Measurements from ENCODE around the gene CASK. TPM values are rescaled to one million over a fixed set of nuclear protein-coding genes. Genes with fewer than 3 reads are reported as not detected.

CASK gene
- total RNA-seq, 4 donors from 2014 or later = 46.9 to 123 (median 78.8) TPM

GRCh38 chrX:41634284-41634683 is 289.1 kb downstream of the CASK start:
- Histone ChIP-seq H3K4me1 (no peaks in the 10 kb centered on the region), H3K4me3 (no peak overlapping the region), H3K9me3 (no peaks in the 10 kb centered on the region), H3K27ac (no peak overlapping the region), H3K36me3 (no peaks in the 10 kb centered on the region), H3K27me3 (no peaks in the 10 kb centered on the region)
- DNase-seq = no peak
- TF ChIP-seq, protein P1, sequence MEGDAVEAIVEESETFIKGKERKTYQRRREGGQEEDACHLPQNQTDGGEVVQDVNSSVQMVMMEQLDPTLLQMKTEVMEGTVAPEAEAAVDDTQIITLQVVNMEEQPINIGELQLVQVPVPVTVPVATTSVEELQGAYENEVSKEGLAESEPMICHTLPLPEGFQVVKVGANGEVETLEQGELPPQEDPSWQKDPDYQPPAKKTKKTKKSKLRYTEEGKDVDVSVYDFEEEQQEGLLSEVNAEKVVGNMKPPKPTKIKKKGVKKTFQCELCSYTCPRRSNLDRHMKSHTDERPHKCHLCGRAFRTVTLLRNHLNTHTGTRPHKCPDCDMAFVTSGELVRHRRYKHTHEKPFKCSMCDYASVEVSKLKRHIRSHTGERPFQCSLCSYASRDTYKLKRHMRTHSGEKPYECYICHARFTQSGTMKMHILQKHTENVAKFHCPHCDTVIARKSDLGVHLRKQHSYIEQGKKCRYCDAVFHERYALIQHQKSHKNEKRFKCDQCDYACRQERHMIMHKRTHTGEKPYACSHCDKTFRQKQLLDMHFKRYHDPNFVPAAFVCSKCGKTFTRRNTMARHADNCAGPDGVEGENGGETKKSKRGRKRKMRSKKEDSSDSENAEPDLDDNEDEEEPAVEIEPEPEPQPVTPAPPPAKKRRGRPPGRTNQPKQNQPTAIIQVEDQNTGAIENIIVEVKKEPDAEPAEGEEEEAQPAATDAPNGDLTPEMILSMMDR (IDR thresholded peaks at IDR 0.05) = no peak
- TF ChIP-seq POLR2A (IDR thresholded peaks at IDR 0.05) = no peak

DNA sequence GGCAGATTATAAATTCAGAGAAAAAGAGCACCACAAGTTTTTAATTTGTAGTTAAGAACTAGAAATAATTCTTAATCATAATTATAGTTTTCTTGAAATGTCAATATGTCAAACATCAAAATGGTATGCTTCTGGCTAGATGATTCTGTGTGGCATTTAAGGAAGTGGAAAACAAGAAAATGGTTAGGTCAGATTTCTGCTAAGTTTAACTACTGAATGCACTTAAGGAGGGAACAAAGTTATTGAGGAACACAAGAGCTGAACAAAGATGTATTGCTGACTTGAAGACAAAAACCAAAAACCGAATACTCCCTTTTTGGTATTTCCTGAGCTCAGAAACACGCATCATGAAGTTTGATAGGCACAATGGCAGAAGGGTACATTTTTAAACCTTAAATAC is 293.3 kb downstream of the CASK start:
- no peak for DNase-seq
- Histone ChIP-seq H3K9me3 (no peaks in the 10 kb centered on the region), H3K4me3 (no peak overlapping the region), H3K27ac (no peak overlapping the region), H3K4me1 (no peaks in the 10 kb centered on the region), H3K27me3 (no peaks in the 10 kb centered on the region), H3K36me3 (no peaks in the 10 kb centered on the region)
- TF ChIP-seq POLR2A (IDR thresholded peaks at IDR 0.05) = no peak
- TF ChIP-seq, protein P1 (IDR thresholded peaks at IDR 0.05) = no peak

DNA sequence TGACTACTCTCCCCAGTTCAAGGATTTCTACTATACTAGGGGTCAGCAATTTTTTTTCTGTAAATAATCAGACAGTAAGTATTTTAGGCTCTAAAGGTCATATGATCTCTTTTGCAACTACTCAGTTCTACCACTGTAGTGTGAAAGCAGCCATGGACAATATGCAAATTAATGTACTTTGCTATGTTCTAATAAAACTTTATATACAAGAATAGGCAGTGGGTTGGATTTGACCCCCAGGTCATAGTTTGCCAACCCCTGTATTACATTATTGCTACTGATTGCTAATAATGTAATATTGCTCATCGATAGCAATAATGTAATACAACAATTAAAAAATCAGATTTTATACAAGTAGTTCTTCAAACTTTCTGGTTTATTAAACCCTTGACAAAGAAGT is 293.8 kb downstream of the CASK start:
- Histone ChIP-seq H3K4me3 (no peak overlapping the region), H3K27ac (no peak overlapping the region), H3K36me3 (peaks cover 0 to 3% (median 0%) of the 10 kb centered on the region in 3 donors), H3K9me3 (no peaks in the 10 kb centered on the region), H3K27me3 (no peaks in the 10 kb centered on the region), H3K4me1 (no peaks in the 10 kb centered on the region)
- TF ChIP-seq, protein P1 (IDR thresholded peaks at IDR 0.05) = no peak
- TF ChIP-seq POLR2A (IDR thresholded peaks at IDR 0.05) = no peak
- no peak for DNase-seq

DNA sequence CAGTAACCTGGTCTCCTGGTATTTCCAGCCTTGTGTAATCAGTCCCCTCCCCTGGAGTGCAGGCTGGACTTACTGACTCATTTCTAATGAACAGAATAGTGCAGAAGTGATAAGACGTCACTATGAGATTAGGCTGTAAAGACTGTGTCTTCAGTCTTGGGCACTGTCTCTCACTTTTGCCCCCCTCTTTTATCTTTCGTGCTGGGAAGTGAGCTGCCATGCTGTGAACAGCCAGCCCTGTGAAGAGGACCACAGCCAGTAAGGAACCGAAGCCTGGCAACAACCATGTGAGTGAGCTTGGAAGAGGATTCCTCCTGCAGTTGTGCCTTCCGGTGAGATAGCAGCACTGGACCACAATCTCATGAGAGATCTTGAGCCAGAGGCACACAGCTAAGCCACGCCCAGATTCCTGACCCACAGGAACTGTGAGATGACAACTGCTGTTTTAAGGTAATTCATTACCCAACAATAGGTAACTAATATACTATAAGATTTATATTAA is 302.1 kb downstream of the CASK start:
- Histone ChIP-seq H3K4me3 (no peak overlapping the region), H3K9me3 (no peaks in the 10 kb centered on the region), H3K36me3 (peaks cover 0 to 6% (median 0%) of the 10 kb centered on the region in 3 donors), H3K27me3 (no peaks in the 10 kb centered on the region), H3K4me1 (no peaks in the 10 kb centered on the region), H3K27ac (no peak overlapping the region)
- no peak for TF ChIP-seq POLR2A (IDR thresholded peaks at IDR 0.05)
- TF ChIP-seq, protein P1 (IDR thresholded peaks at IDR 0.05) = no peak
- no peak for DNase-seq

- Histone ChIP-seq H3K4me3 (no peak overlapping the region), H3K9me3 (no peaks in the 10 kb centered on the region), H3K36me3 (no peaks in the 10 kb centered on the region), H3K27ac (no peak overlapping the region), H3K4me1 (no peaks in the 10 kb centered on the region), H3K27me3 (no peaks in the 10 kb centered on the region)
- no peak for DNase-seq
- TF ChIP-seq, protein P1 (IDR thresholded peaks at IDR 0.05) = no peak
- TF ChIP-seq POLR2A (IDR thresholded peaks at IDR 0.05) = no peak
These were observed 304.1 kb downstream of the CASK start for GRCh38 chrX:41619221-41619620.

DNA sequence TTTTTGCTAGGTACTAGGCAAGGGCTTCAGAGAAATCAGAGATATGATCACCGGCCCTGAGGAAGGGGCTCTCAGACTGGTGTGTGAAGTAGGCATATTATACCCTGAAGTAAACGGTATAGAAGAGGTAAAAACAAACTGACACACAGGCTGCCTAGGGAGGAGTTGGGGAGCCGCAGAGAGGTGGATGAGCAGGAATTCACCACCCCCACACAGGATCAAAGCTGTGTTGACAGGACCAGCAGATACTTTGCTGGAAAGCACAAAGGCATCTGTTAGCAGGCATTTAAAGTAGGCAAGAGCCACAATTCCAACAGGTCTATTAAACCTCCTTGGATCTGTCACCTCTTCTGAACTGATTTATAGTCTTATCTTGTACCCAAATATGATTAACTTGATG is 306.4 kb downstream of the CASK start:
- no peak overlapping the region for H3K4me3 ChIP-seq
- TF ChIP-seq POLR2A (IDR thresholded peaks at IDR 0.05) = no peak
- TF ChIP-seq, protein P1 (IDR thresholded peaks at IDR 0.05) = no peak
- no peaks in the 10 kb centered on the region for H3K9me3 ChIP-seq
- H3K27me3 ChIP-seq = no peaks in the 10 kb centered on the region
- no peak overlapping the region for H3K27ac ChIP-seq
- no peaks in the 10 kb centered on the region for H3K36me3 ChIP-seq
- H3K4me1 ChIP-seq = no peaks in the 10 kb centered on the region
- DNase-seq = no peak

Measured in Peyer's patch (tissue), 4 donors.